IPS DF 4.7 (cell line): ENCODE measurements around the gene VAV2.
"Not testable (repeated sequence)": the region's sequence is repeated elsewhere in the genome, so short reads cannot be mapped to it uniquely, and the experiment has no call there.

Experiments
- DNase-seq: peaks from one replicate; pipeline ENCODE4 v3.0.0-alpha.2; 2013; ENCODE audit warnings: low spot score; ENCODE audit errors: extremely low read depth

VAV2 gene

GRCh38 chr9:133771486-133772482, 220.3 kb downstream of the VAV2 start:
- DNase-seq: no peak

GRCh38 chr9:133770076-133770777, 221.9 kb downstream of the VAV2 start:
- DNase-seq: no peak

- no peak for DNase-seq
Observed at GRCh38 chr9:133769511-133770075, 222.5 kb downstream of the VAV2 start.

DNA sequence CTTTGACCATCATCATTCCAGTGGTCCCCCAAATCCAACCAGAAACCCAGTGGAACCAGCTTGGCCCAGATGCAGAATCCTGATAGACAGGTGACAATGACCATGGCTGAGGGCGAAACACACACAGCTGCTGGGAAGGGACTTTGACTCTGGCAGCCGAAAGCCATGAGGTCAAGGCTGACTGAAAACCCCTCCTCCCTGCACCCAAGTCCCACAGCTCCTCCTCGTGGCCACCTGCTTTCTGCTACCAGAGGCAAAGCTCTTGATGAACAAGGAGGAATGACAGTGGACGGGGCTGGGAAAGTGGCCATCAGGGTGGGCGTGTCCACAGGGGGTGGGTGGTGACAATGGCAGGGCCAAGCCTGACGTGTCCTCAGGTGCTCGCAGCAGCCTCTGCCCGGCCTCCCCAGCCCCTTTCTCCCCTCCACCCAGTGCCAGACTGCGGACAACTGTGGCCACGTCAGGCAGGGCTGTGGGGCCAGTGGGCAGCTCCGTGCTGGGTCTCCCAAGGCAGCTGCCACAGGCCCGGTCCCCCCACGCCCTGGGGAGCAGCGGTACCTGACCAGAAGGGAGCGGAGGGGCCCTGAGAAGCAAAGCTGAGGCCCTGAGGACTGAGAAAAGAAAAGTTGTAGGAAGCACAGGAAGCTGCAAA, 223.1 kb downstream of the VAV2 start:
- no peak for DNase-seq

DNA sequence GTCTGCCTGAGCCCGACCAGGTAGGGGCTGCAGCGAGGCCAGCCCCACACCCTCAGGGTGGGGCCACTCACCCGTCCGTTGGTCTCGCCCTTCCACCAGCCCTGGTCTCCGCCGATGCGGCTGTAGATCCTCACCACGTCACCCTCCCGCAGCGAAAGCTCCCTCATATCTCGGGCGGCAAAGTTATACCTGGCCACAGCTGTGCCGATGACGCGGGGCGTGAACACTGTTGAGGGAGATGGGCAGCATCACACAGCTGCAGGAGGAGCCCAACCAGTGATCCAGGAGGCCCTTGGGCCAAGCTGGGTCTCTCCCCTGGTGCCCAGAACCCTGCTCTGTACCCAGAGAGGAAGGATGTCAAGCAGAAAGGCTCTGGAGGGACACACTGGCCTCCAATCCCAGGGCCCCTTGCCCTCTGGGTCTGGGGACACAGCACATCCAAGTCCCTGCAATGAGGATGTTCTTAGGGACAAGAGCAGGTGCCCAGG, 223.7 kb downstream of the VAV2 start:
- no peak for DNase-seq

DNA sequence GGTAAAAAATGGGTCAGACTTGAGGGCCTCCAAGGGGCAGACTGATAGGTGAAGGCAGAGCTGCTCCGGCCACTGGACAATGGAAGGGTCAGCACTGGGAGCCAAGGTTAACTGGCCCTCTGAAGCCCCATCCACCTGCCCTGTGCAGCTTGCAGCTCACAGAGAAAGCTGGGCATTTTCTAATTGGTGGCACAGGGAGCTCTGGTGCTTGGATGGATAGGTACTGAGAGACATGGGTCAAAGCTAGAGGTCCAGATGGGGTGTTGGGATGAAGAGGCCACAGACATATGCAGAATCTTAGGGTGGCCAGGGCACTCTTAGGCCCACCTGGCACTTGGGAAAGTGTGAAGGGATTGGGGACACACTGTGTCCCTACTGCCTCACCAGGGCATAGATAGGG, 224.5 kb downstream of the VAV2 start:
- DNase-seq: no peak

GRCh38 chr9:133767008-133767407, 225.1 kb downstream of the VAV2 start:
- DNase-seq: no peak

DNA sequence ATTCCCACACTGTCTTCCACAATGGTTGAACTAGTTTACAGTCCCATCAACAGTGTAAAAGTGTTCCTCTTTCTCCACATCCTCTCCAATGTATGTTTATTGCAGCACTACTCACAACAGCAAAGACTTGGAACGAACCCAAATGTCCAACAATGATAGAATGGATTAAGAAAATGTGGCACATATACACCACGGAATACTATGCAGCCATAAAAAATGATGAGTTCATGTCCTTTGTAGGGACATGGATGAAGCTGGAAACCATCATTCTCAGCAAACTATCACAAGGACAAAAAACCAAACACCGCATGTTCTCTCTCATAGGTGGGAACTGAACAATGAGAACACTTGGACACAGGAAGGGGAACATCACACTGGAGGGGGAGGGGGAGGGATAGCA, 225.9 kb downstream of the VAV2 start:
- not testable (repeated sequence) for DNase-seq

GRCh38 chr9:133763272-133764183, 228.6 kb downstream of the VAV2 start:
- DNase-seq: no peak

DNA sequence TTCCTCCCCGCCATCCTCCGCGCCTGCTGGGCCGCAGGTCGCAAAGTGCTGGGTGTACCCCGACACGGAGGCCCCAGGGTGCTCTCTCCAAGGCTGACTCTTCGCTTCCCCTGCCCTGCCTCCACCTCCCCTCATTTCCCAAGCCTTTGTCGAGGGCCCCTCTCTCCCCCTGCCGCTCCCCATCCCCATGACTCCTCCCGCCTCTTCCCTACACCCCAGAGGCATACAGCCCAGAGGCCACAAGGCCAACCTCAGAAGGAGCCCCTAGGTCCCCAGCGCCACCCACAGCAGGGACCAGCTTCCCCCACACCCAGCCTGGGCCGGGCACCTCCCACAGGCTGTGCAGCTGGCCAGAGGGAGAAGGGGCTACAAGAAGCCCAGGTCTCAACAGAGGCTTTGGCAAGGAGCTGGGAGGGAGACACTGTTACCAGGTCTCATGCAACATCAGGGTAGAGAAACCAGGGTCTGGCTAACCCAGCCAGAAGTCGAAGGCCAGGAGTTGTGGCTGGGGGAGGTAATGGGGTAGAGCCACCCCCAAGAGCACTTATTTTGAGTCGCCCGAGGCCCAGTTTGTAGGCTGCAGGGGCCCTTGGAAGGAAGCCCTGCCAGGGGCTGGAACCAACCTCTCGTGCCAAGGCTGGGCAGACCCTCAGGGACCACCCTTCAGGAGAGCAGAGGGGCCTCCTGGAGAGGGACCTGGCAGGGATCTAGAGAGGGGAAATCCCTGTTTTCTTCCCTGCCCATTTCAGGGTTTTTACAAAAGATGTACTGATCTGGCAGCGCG, 229.4 kb downstream of the VAV2 start:
- DNase-seq: no peak

GRCh38 chr9:133761641-133762248, 230.4 kb downstream of the VAV2 start:
- DNase-seq: no peak

DNA sequence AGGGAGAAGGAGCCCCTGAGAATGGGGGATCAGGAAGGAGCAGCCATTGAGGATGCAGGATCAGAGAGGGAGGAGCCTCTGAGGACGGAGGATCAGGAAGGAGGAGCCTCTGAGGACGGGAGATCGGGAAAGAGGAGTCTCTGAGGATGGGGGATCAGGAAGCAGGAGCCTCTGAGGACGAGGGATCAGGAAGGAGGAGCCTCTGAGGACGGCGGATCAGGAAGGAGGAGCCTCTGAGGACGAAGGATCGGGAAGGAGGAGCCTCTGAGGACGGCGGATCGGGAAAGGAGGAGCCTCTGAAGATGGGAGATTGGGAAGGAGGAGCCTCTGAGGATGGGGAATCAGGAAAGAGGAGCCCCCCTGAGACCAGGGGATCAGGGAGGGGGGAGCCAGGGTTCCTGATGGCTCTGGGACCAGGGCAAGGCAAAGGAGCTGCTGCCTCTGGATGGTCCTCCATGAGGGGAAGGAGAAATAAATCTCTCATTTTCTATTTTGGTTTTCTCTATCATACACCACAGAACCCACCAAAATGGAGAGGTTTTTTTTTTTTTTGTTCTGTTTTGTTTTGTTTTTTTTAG, 231.3 kb downstream of the VAV2 start:
- DNase-seq: no peak

GRCh38 chr9:133759946-133760345, 232.2 kb downstream of the VAV2 start:
- no peak for DNase-seq

DNA sequence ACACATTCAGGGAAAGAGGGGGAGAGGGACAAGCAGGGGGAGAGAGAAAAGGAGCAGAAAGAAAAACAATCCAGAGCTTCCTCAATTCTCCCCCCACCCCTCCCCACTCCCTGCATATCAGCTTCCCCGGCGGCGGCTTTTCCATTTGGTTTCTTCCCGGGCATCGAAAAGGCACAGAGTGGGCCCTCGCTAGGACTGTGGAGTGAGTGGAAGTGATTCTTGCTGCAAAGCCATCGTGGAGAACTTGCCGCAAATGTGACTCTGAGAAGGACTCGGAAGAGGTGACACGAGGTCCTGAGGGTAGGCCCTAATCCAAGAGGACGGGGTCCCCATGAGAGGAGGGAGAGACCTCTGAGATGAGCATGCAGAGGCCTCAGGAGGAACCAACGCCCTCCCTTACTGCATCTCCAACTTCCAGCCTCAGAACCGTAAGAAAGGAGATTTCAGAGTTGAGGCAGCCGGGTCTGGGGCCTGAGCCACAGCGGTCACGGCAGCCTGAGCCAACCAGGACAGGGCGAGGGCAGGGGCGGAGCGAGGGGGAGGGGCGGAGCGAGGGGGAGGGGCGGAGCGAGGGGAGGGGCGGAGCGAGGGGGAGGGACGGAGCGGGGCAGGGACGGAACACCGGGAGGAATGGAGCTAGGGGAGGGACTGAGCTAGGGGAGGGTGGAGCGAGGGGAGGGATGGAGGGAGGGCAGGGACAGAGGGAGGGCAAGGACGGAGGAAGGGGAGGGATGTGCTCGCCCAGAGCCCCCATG, 232.8 kb downstream of the VAV2 start:
- no peak for DNase-seq

- DNase-seq: no peak
Observed at GRCh38 chr9:133758228-133758627, 233.9 kb downstream of the VAV2 start.

DNA sequence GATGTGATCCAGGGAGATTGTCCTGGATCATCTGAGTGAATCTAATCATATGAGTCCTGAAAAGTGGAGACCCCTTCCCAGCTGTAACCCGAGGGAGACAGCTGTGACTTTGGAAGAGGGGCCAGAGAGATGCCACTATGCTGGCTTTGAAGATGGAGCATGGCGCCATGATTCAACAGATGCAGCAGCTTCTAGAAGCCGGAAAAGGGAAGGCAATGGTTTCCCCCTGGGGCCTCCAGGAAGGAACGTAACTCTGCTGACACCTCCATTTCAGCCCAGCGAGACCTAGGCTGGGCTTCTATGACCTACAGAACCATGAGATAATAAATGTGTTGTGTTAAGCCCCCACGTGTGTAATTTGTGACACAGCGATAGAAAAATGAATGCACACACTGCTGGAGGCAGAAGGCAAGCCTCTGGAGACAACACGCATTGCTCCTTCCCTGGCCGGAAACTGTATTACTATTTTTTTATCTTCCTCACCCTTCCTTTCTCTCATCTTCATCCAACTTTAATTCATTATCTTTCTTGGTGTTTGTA, 237.4 kb downstream of the VAV2 start:
- no peak for DNase-seq

DNA sequence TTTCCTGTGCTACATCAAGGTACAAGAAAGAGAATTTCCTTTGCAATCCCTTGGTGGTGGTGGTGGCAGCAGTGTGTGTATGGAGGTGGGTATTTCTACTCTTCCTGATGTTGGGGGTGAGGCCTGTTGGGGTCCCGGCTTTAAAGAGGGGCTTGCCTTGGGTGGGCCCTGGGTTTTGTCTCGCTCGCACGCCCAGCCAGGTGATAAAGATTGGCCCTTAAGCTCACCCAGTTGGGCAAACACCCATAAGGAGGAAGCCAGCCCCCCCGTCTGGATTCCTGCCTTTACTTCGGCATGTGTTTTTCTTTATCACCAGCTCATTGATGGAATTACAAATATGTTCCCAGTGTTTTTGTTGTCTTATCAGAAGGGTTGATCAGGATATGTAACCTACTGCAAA, 237.9 kb downstream of the VAV2 start:
- no peak for DNase-seq
